ENCODE results near the gene CHST12.

The CHST12 gene

DNA sequence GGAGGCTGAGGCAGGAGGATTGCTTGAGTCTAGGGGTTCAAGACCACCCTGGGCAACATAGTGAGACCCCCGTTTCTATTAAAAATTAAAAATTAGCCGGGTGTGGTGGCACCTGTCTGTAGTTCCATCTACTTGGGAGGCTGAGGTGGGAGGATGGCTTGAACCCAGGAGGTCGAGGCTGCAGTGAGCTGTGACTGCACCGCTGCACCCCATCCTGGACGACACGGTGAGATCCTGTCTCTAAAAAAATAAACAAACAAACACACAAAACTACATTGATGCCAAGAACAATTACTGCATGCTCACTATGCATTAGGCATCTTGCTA is 761 bp upstream of the CHST12 start:
- H3K9me3 ChIP-seq, result no peaks in the 10 kb centered on the region
- DNase-seq, result no peak
- peak overlapping the region in 1 of 2 donors; percentile 32 for H3K27ac ChIP-seq
- TF ChIP-seq, protein P1, sequence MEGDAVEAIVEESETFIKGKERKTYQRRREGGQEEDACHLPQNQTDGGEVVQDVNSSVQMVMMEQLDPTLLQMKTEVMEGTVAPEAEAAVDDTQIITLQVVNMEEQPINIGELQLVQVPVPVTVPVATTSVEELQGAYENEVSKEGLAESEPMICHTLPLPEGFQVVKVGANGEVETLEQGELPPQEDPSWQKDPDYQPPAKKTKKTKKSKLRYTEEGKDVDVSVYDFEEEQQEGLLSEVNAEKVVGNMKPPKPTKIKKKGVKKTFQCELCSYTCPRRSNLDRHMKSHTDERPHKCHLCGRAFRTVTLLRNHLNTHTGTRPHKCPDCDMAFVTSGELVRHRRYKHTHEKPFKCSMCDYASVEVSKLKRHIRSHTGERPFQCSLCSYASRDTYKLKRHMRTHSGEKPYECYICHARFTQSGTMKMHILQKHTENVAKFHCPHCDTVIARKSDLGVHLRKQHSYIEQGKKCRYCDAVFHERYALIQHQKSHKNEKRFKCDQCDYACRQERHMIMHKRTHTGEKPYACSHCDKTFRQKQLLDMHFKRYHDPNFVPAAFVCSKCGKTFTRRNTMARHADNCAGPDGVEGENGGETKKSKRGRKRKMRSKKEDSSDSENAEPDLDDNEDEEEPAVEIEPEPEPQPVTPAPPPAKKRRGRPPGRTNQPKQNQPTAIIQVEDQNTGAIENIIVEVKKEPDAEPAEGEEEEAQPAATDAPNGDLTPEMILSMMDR (IDR thresholded peaks at IDR 0.05), result no peak
- no peaks in the 10 kb centered on the region for H3K36me3 ChIP-seq
- H3K4me3 ChIP-seq, result peak overlapping the region; percentile 89 to 97
- H3K4me1 ChIP-seq, result peaks cover 0 to 38% (median 24%) of the 10 kb centered on the region in 4 donors
- intact Hi-C loops (cut with DNase I; ENCODE audit: low total_unique reads), result no loop called here
- H3K27me3 ChIP-seq, result no peaks in the 10 kb centered on the region

- Histone ChIP-seq H3K4me3 (peak overlapping the region; percentile 89 to 97), H3K4me1 (peaks cover 0 to 38% (median 24%) of the 10 kb centered on the region in 4 donors), H3K9me3 (no peaks in the 10 kb centered on the region), H3K27me3 (no peaks in the 10 kb centered on the region), H3K27ac (peak overlapping the region; percentile 75 to 79), H3K36me3 (no peaks in the 10 kb centered on the region)
- intact Hi-C loops (cut with DNase I; ENCODE audit: low total_unique reads), result no loop called here
- peak in 1 of 2 donors; percentile 45 for DNase-seq
- TF ChIP-seq, protein P1 (IDR thresholded peaks at IDR 0.05), result peak; percentile 6 to 25
Observed at GRCh38 chr7:2403718-2404648, 572 bp downstream of the CHST12 start.

DNA sequence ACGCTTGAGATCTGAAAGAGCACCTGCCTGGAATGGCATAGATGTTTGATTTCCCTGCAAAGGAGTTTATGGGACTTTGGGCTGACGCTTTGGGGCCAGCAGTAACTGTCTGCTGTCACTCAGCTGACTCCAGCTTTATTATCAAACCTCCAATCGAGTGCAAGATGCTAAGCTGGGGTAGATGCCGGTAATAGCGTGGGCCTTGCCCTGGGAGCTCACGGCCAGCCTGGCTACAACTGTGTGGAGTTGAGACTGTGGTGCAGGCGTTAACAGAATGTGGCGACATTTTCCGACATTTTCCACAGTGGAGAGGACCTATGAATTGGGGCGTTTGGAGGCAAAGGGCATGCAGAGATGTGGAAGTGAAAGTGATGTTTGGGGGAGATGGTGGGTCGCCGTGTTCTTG is 1.3 kb downstream of the CHST12 start:
- H3K27ac ChIP-seq, result peak overlapping the region; percentile 75 to 79
- H3K27me3 ChIP-seq, result no peaks in the 10 kb centered on the region
- peaks cover 0 to 34% (median 21%) of the 10 kb centered on the region in 4 donors for H3K4me1 ChIP-seq
- TF ChIP-seq, protein P1 (IDR thresholded peaks at IDR 0.05), result no peak
- peak overlapping the region; percentile 89 to 97 for H3K4me3 ChIP-seq
- no peak for DNase-seq
- intact Hi-C loops (cut with DNase I; ENCODE audit: low total_unique reads), result no loop called here
- no peaks in the 10 kb centered on the region for H3K36me3 ChIP-seq
- H3K9me3 ChIP-seq, result no peaks in the 10 kb centered on the region

DNA sequence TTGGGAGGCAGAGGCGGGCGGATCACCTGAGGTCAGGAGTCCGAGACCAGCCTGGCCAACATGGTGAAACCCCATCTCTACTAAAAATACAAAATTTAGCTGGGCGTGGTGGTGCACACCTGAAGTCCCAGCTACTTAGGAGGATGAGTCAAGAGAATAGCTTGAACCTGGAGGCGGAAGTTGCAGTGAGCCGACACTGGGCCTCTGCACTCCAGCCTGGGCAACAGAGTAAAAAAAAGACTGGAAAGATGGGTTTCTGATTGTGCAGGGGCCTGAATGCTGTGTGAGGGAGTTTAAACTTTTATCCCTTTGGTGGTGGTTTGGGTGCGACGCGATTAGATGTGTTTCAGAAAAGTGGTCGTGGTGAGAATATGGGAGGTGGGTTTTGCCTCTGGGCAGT is 1.8 kb downstream of the CHST12 start:
- intact Hi-C loops (cut with DNase I; ENCODE audit: low total_unique reads), result no loop called here
- H3K36me3 ChIP-seq, result no peaks in the 10 kb centered on the region
- H3K9me3 ChIP-seq, result no peaks in the 10 kb centered on the region
- H3K27me3 ChIP-seq, result no peaks in the 10 kb centered on the region
- peak overlapping the region in 1 of 2 donors; percentile 97 for H3K4me3 ChIP-seq
- H3K4me1 ChIP-seq, result peaks cover 0 to 30% (median 16%) of the 10 kb centered on the region in 4 donors
- H3K27ac ChIP-seq, result no peak overlapping the region
- TF ChIP-seq, protein P1 (IDR thresholded peaks at IDR 0.05), result no peak
- no peak for DNase-seq

DNA sequence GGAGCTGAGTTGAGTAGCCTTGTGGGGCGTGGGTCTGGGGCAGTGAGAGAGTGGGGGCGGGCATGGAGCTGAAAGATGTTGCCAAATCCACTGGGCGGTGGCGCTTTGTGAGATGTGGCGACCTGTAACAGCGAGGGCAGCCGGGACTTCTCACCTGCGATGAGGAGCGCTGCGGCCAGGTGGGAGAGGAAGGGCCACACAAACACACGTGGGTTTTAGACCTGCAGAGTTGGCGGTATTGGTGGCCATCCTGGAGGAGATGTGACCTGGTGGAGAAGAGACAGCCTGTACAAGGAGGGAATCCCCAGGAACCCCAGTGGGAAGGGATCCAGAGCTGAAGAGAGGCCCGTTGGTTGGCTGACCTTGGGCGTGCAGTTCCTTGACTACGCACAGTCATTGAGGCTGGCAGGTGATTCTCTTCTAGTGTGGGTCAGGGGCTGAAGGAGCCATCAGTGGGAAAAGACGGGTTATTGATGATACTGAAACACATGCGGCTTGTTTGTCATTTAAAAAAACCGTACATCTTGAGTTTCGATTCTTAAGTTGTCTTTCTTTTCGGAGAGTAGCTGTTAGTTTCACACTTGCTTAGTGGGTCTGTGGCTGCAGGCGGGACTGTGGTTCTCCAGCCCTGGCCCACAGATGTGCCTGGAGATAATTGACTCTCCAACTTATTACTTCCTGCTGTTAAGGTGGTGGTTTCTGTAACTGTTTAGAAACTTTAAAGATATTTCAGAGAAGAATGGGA is 2.4 kb downstream of the CHST12 start:
- TF ChIP-seq, protein P1 (IDR thresholded peaks at IDR 0.05), result no peak
- DNase-seq, result no peak
- Histone ChIP-seq H3K4me3 (no peak overlapping the region), H3K36me3 (no peaks in the 10 kb centered on the region), H3K27ac (no peak overlapping the region), H3K27me3 (no peaks in the 10 kb centered on the region), H3K4me1 (peaks cover 0 to 27% (median 15%) of the 10 kb centered on the region in 4 donors), H3K9me3 (no peaks in the 10 kb centered on the region)
- intact Hi-C loops (cut with DNase I; ENCODE audit: low total_unique reads), result no loop called here

All from tibial artery (tissue), 4 donors.